A673 (cell line): ENCODE measurements around the gene GMPPA. TPM values are rescaled to one million over a fixed set of nuclear protein-coding genes. Genes with fewer than 3 reads are reported as not detected.

Experiments used
- BruUV-seq: library from RNA; stranded (reverse); fragments of 400-500 nt; replicated peaks from 2 replicates; lab custom pipeline; 2021; lab: Mats Ljungman, UMichigan
- CTCF ChIA-PET: fragments of 300-600 bp; sonication (Branson Sonifier 250); formaldehyde crosslinking; loops from one replicate; lab custom pipeline; 2022; ENCODE audit warnings: antibody characterized with exemption; lab: Charles Lee
- POLR2A ChIA-PET: fragments of 300-600 bp; sonication (Branson Sonifier 250); formaldehyde crosslinking; loops from one replicate; lab custom pipeline; 2022; ENCODE audit warnings: antibody characterized with exemption; ENCODE audit not compliant: low non-redundant PET; lab: Charles Lee
- DNase-seq: peaks from one replicate; pipeline ENCODE4 v3.0.0-alpha.2; 2015; ENCODE audit warnings: low spot score
- H3K27ac ChIP-seq: fragments of 200-600 bp; sonication (generic); 2 replicates; pipeline ENCODE4 v1.5.1; 2016; ENCODE audit warnings: mixed run types, low read depth, mild to moderate bottlenecking, mixed read lengths, antibody characterized with exemption, low read length; ENCODE audit not compliant: poor library complexity, severe bottlenecking
- H3K27me3 ChIP-seq: fragments of 200-600 bp; sonication (generic); replicated peaks from 2 replicates; pipeline ENCODE4 v1.6.1; 2017; ENCODE audit warnings: mixed run types, low read depth, mild to moderate bottlenecking, mixed read lengths, antibody characterized with exemption, low read length; ENCODE audit not compliant: insufficient read depth, poor library complexity
- H3K36me3 ChIP-seq: fragments of 200-600 bp; sonication (generic); 2 replicates; pipeline ENCODE4 v1.6.1; 2016; ENCODE audit warnings: mixed run types, mild to moderate bottlenecking, mixed read lengths, antibody characterized with exemption, low read length; ENCODE audit not compliant: insufficient read depth, poor library complexity, severe bottlenecking
- H3K4me1 ChIP-seq: fragments of 200-600 bp; sonication (generic); 2 replicates; pipeline ENCODE4 v1.6.1; 2017; ENCODE audit warnings: mixed run types, mild to moderate bottlenecking, mixed read lengths, antibody characterized with exemption, low read length; ENCODE audit not compliant: insufficient read depth, poor library complexity, severe bottlenecking
- H3K4me3 ChIP-seq: fragments of 200-600 bp; sonication (generic); 2 replicates; pipeline ENCODE4 v1.5.1; 2016; ENCODE audit warnings: low read depth, mixed run types, mild to moderate bottlenecking, mixed read lengths, low read length; ENCODE audit not compliant: poor library complexity, severe bottlenecking
- H3K9me3 ChIP-seq: fragments of 200-600 bp; sonication (generic); 2 replicates; pipeline ENCODE4 v1.6.1; 2016; ENCODE audit warnings: mixed run types, low read depth, mild to moderate bottlenecking, mixed read lengths, antibody characterized with exemption, low read length; ENCODE audit not compliant: poor library complexity, severe bottlenecking
- CTCF ChIP-seq: fragments of 300-800, 200-600 bp; sonication (generic); conservative IDR thresholded peaks from 2 replicates; pipeline ENCODE4 v1.5.1; 2017; ENCODE audit warnings: low read depth, mild to moderate bottlenecking, antibody characterized with exemption, low read length, moderate library complexity, mixed read lengths
- EZH2 ChIP-seq: fragments of 200-600 bp; sonication (generic); IDR thresholded peaks from 2 replicates; pipeline ENCODE4 v1.6.1; 2017; ENCODE audit warnings: borderline replicate concordance, low read depth, mild to moderate bottlenecking, mixed read lengths, antibody characterized with exemption, low read length; ENCODE audit not compliant: poor library complexity, severe bottlenecking
- intact Hi-C: fragments of 100-400 bp; cut with micrococcal nuclease; formaldehyde crosslinking; loops from one replicate; pipeline ENCODE4 v1.10.0; 2022; ENCODE audit not compliant: unreplicated experiment
- total RNA-seq: library from RNA; stranded (reverse); gene quantifications from 2 replicates; pipeline ENCODE4 v1.2.3, GENCODE V29; 2021

Gene GMPPA
- total RNA-seq, 1 experiment from 2014 or later: 32.1 TPM

GRCh38 chr2:219541611-219542180 lies 43.0 kb downstream of the GMPPA start:
- POLR2A ChIA-PET: interaction anchor here (0.5 kb wide), 1 partner anchor 18 kb away, joined by 4 read pairs; no protein-coding TSS in a partner anchor
- Histone ChIP-seq H3K4me3 (peak overlapping the region; percentile 37), H3K9me3 (no peaks in the 10 kb centered on the region), H3K4me1 (peaks cover 17% of the 10 kb centered on the region), H3K27ac (no peak overlapping the region), H3K27me3 (no peaks in the 10 kb centered on the region), H3K36me3 (peaks cover 3% of the 10 kb centered on the region)
- BruUV-seq: no TSS peak
- TF ChIP-seq EZH2: no peak
- TF ChIP-seq CTCF: peak; percentile 100
- peak; percentile 75 for DNase-seq
- intact Hi-C loops: loop anchor here (1.0 to 2.0 kb wide), 2 partner anchors 101 to 147 kb away; no protein-coding TSS in a partner anchor
- CTCF ChIA-PET: interaction anchor here (0.6 to 1.0 kb wide), 5 partner anchors 32 to 89 kb away, joined by 3 to 11 read pairs (median 5); no protein-coding TSS in a partner anchor

GRCh38 chr2:219542931-219543595 lies 44.4 kb downstream of the GMPPA start:
- Histone ChIP-seq H3K4me3 (peak overlapping the region; percentile 64), H3K36me3 (peaks cover 3% of the 10 kb centered on the region), H3K4me1 (peaks cover 13% of the 10 kb centered on the region), H3K27ac (peak overlapping the region; percentile 73), H3K27me3 (no peaks in the 10 kb centered on the region), H3K9me3 (no peaks in the 10 kb centered on the region)
- CTCF ChIA-PET: interaction anchor here (1.0 to 1.7 kb wide), 3 partner anchors 13 to 101 kb away, joined by 3 to 6 read pairs (median 3); no protein-coding TSS in a partner anchor
- TF ChIP-seq CTCF: no peak
- no peak for TF ChIP-seq EZH2
- no TSS peak for BruUV-seq
- intact Hi-C loops: loop anchor here (1.0 to 2.0 kb wide), 2 partner anchors 54 to 146 kb away; partner anchors contain the start of gene STK11IP
- no peak for DNase-seq
- POLR2A ChIA-PET: no interaction called here

- POLR2A ChIA-PET: interaction anchor here (0.7 kb wide), 1 partner anchor 1716 kb away, joined by 3 read pairs; no protein-coding TSS in a partner anchor
- TF ChIP-seq CTCF (no peak), EZH2 (no peak)
- Histone ChIP-seq H3K27ac (peak within 1 kb of the TSS; percentile 73), H3K4me1 (peaks cover 11% of the 10 kb centered on the region), H3K9me3 (no peaks in the 10 kb centered on the region), H3K4me3 (peak within 1 kb of the TSS; percentile 64), H3K27me3 (no peaks in the 10 kb centered on the region), H3K36me3 (peaks cover 3% of the 10 kb centered on the region)
- peak; percentile 97 for DNase-seq
- BruUV-seq: no TSS peak
- CTCF ChIA-PET: interaction anchor here (0.6 to 1.7 kb wide), 4 partner anchors 14 to 101 kb away, joined by 3 to 7 read pairs (median 4); no protein-coding TSS in a partner anchor
- intact Hi-C loops: loop anchor here (1.0 to 2.0 kb wide), 2 partner anchors 54 to 145 kb away; partner anchors contain the start of gene STK11IP
These were observed 45.1 kb downstream of the GMPPA start, which contains the start of the genes CHPF and TMEM198 for GRCh38 chr2:219543596-219544358. Gene CHPF, minus strand, starts transcription at chr2:219543809. Its CDS starts 271 bp downstream, at chr2:219543538. Gene TMEM198, plus strand, starts transcription at chr2:219544028. Its CDS starts 700 bp downstream, at chr2:219544728.
